Cardiac septum (tissue), 1 donor: ENCODE results near the gene RNF183. TPM values are rescaled to one million over a fixed set of nuclear protein-coding genes. Genes with fewer than 3 reads are reported as not detected.

Source experiments
- DNase-seq: peaks from one replicate; pipeline ENCODE4 v3.0.0-alpha.2; 2020; ENCODE audit warnings: low spot score
- intact Hi-C: fragments of 100-400 bp; cut with DNase I; formaldehyde crosslinking; loops from one replicate; pipeline ENCODE4 v1.14.0; 2022
- long read RNA-seq: library from polyadenylated mRNA; unstranded; transcript quantifications from one replicate; pipeline ENCODE4 v2.0.0, GENCODE V29; 2021
- total RNA-seq: library from RNA; stranded (reverse); fragmentation: NEBNext Ultra II Directional; extraction: Animal tissue kit (Norgen Biotek cat#: 25700); gene quantifications from one replicate; pipeline ENCODE4 v1.2.1, GENCODE V29; 2021
- donor health status: DM: no; HTN: no; CAD: no.

Gene RNF183
- total RNA-seq = not detected
- long read RNA-seq = 0 reads

GRCh38 chr9:113302792-113303418 lies at the start of gene RNF183:
TSS of gene RNF183 (minus strand) at chr9:113303376. CDS start at chr9:113298184, 5,192 bp downstream.
- DNase-seq = no peak
- intact Hi-C loops = no loop called here

GRCh38 chr9:113352411-113352810 lies 49.2 kb upstream of the RNF183 start:
- intact Hi-C loops = no loop called here
- DNase-seq = no peak

- intact Hi-C loops = no loop called here
- no peak for DNase-seq
Observed at GRCh38 chr9:113352006-113352405, 48.8 kb upstream of the RNF183 start.

- no peak for DNase-seq
- intact Hi-C loops = no loop called here
Observed at GRCh38 chr9:113350937-113351336, 47.8 kb upstream of the RNF183 start.

- no peak for DNase-seq
- intact Hi-C loops = no loop called here
Observed at GRCh38 chr9:113350107-113350661, 47.0 kb upstream of the RNF183 start.

- intact Hi-C loops = no loop called here
- no peak for DNase-seq
Observed at GRCh38 chr9:113349445-113350094, 46.4 kb upstream of the RNF183 start, which contains the start of gene BSPRY. TSS of gene BSPRY (plus strand) at chr9:113349541. CDS start at chr9:113349580, 39 bp downstream.

GRCh38 chr9:113349066-113349444 lies 45.9 kb upstream of the RNF183 start:
- intact Hi-C loops = no loop called here
- DNase-seq = no peak

GRCh38 chr9:113348437-113348836 lies 45.3 kb upstream of the RNF183 start:
- DNase-seq = no peak
- intact Hi-C loops = no loop called here

- DNase-seq = no peak
- intact Hi-C loops = no loop called here
Observed at GRCh38 chr9:113345671-113346070, 42.5 kb upstream of the RNF183 start.

GRCh38 chr9:113345190-113345589 lies 42.0 kb upstream of the RNF183 start:
- DNase-seq = no peak
- intact Hi-C loops = no loop called here

- peak; percentile 90 for DNase-seq
- intact Hi-C loops = loop anchor here (5.0 kb wide), 1 partner anchor 249 kb away; no protein-coding TSS in a partner anchor
Observed at GRCh38 chr9:113343732-113344231, 40.6 kb upstream of the RNF183 start.

GRCh38 chr9:113341712-113342410 lies 38.7 kb upstream of the RNF183 start:
- no peak for DNase-seq
- intact Hi-C loops = loop anchor here (2.0 to 5.0 kb wide), 3 partner anchors 59 to 250 kb away; partner anchors contain the start of genes ALAD, CDC26 and PRPF4

- intact Hi-C loops = loop anchor here (2.0 to 5.0 kb wide), 3 partner anchors 61 to 252 kb away; partner anchors contain the start of genes ALAD, CDC26 and PRPF4
- peak; percentile 96 for DNase-seq
Observed at GRCh38 chr9:113340011-113340699, 37.0 kb upstream of the RNF183 start, which contains the start of gene WDR31. TSS of gene WDR31 (minus strand) at chr9:113340275. CDS start at chr9:113332022, 8,253 bp downstream.

GRCh38 chr9:113337714-113338113 lies 34.5 kb upstream of the RNF183 start:
- intact Hi-C loops = no loop called here
- no peak for DNase-seq

GRCh38 chr9:113331780-113332179 lies 28.6 kb upstream of the RNF183 start:
- intact Hi-C loops = no loop called here
- DNase-seq = no peak

GRCh38 chr9:113328045-113328782 lies 25.0 kb upstream of the RNF183 start:
- intact Hi-C loops = no loop called here
- no peak for DNase-seq

- intact Hi-C loops = no loop called here
- DNase-seq = no peak
Observed at GRCh38 chr9:113326230-113326629, 23.1 kb upstream of the RNF183 start.

- no peak for DNase-seq
- intact Hi-C loops = no loop called here
Observed at GRCh38 chr9:113322671-113323070, 19.5 kb upstream of the RNF183 start.

- intact Hi-C loops = no loop called here
- no peak for DNase-seq
Observed at GRCh38 chr9:113320051-113320450, 16.9 kb upstream of the RNF183 start.
